Suprapubic skin (tissue), 4 donors: ENCODE measurements around the gene XCL1. TPM values are rescaled to one million over a fixed set of nuclear protein-coding genes. Genes with fewer than 3 reads are reported as not detected.

Experiments
- DNase-seq, 2 donors: peaks; one replicate each; pipeline ENCODE4 v3.0.0-alpha.2; 2019; ENCODE audit warnings: low spot score in 2 of 2
- H3K27ac ChIP-seq: fragments of 200-600 bp; sonication (generic); one replicate; pipeline ENCODE4 v1.5.1; 2019
- H3K27me3 ChIP-seq: fragments of 200-600 bp; sonication (generic); one replicate; pipeline ENCODE4 v1.5.1; 2019
- H3K36me3 ChIP-seq: fragments of 200-600 bp; sonication (generic); one replicate; pipeline ENCODE4 v1.5.1; 2019
- H3K4me1 ChIP-seq: fragments of 200-600 bp; sonication (generic); one replicate; pipeline ENCODE4 v1.5.1; 2019
- H3K4me3 ChIP-seq: fragments of 200-600 bp; sonication (generic); one replicate; pipeline ENCODE4 v1.5.1; 2019; ENCODE audit warnings: mild to moderate bottlenecking
- H3K9me3 ChIP-seq: fragments of 200-600 bp; sonication (generic); one replicate; pipeline ENCODE4 v1.5.1; 2019
- EP300 ChIP-seq: sonication (generic); formaldehyde crosslinking; IDR thresholded peaks from one replicate; pipeline ENCODE4 v1.6.1; 2017; ENCODE audit warnings: antibody characterized with exemption
- POLR2A ChIP-seq, 2 donors: fragments of 450-650 bp; IDR thresholded peaks; one replicate each; pipeline ENCODE4 v1.6.1; 2017; ENCODE audit warnings: antibody characterized with exemption in 2 of 2, mild to moderate bottlenecking in 2 of 2, moderate library complexity in 2 of 2
- POLR2AphosphoS5 ChIP-seq, 3 donors: sonication (generic); formaldehyde crosslinking; IDR thresholded peaks; one replicate each; pipeline ENCODE4 v1.6.1; 2017; ENCODE audit warnings: antibody characterized with exemption in 3 of 3
- WGBS: methylation state at CpG from one replicate; pipeline ENCODE4 v1.1.5; 2018; 5-methylcytosine and 5-hydroxymethylcytosine counted together
- total RNA-seq, 4 donors: library from RNA; depleted of rRNA; stranded (reverse); fragments of >200 nt; gene quantifications; one replicate each; pipeline ENCODE4 v1.1.0, GENCODE V29; 2016
- TF ChIP-seq, protein P1 (sequence below), 2 donors: fragments of 200-600 bp in 1 of 2; fragments of 450-650 bp in 1 of 2; sonication (generic) in 1 of 2; IDR thresholded peaks; one replicate each; pipeline ENCODE4 v1.5.1; 2016 to 2019; ENCODE audit warnings: antibody characterized with exemption in 2 of 2, mild to moderate bottlenecking in 1 of 2, moderate library complexity in 1 of 2

Gene XCL1
- total RNA-seq, 4 donors from 2014 or later: not detected

DNA sequence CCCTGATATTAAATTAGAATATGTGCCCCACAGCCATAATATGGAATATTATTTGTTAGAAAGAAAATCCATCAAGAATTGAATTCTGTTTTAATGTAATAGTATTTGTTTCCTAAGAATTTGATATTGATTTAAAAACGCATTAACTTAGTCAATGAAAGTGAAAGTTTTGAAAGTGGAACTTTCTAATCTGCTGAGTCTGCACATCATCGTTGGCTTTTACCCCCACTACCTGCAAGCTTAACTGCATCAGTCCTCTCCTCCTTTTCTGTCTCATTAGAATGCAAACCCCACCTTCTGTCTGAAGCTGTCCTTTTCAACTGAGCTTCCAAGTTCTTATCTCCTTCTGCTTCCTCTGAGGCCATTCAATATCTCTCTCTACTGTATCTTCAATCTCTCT lies 42.5 kb downstream of the XCL1 start:
- Histone ChIP-seq H3K9me3 (no peaks in the 10 kb centered on the region), H3K27ac (no peak overlapping the region), H3K4me3 (no peak overlapping the region), H3K36me3 (no peaks in the 10 kb centered on the region), H3K4me1 (peaks cover under 1% of the 10 kb centered on the region), H3K27me3 (no peaks in the 10 kb centered on the region)
- DNase-seq: no peak
- WGBS: 68% methylated on average over 2 of the region's 2 CpGs
- TF ChIP-seq POLR2A (IDR thresholded peaks at IDR 0.05) (no peak), EP300 (no peak), POLR2AphosphoS5 (IDR thresholded peaks at IDR 0.05) (no peak)
- TF ChIP-seq, protein P1, sequence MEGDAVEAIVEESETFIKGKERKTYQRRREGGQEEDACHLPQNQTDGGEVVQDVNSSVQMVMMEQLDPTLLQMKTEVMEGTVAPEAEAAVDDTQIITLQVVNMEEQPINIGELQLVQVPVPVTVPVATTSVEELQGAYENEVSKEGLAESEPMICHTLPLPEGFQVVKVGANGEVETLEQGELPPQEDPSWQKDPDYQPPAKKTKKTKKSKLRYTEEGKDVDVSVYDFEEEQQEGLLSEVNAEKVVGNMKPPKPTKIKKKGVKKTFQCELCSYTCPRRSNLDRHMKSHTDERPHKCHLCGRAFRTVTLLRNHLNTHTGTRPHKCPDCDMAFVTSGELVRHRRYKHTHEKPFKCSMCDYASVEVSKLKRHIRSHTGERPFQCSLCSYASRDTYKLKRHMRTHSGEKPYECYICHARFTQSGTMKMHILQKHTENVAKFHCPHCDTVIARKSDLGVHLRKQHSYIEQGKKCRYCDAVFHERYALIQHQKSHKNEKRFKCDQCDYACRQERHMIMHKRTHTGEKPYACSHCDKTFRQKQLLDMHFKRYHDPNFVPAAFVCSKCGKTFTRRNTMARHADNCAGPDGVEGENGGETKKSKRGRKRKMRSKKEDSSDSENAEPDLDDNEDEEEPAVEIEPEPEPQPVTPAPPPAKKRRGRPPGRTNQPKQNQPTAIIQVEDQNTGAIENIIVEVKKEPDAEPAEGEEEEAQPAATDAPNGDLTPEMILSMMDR (IDR thresholded peaks at IDR 0.05): no peak

DNA sequence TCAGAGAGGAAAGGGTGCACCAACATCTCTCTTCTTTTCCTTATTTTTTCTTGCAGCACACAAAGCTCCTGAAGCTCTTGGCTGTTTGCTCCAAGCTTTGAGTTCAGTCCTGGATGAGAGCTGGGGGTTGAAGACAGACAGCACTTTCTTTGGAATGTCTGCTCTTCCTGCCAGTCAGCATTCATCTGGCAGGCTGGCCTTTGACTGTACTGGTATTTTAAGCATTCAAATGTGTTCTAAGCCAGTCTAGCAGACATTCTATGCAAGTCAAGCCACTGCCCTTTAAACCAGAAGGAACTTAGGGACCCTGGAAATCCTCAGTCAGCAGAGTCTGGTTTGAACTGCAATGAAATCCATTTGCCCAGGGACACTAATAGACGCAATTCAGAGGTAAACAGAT lies 45.0 kb downstream of the XCL1 start:
- Histone ChIP-seq H3K27me3 (no peaks in the 10 kb centered on the region), H3K36me3 (no peaks in the 10 kb centered on the region), H3K27ac (no peak overlapping the region), H3K4me1 (no peaks in the 10 kb centered on the region), H3K4me3 (no peak overlapping the region), H3K9me3 (no peaks in the 10 kb centered on the region)
- TF ChIP-seq POLR2AphosphoS5 (IDR thresholded peaks at IDR 0.05) (no peak), POLR2A (IDR thresholded peaks at IDR 0.05) (no peak), EP300 (no peak)
- TF ChIP-seq, protein P1 (IDR thresholded peaks at IDR 0.05): no peak
- 57% methylated on average over 1 of the region's 1 CpG for WGBS
- DNase-seq: no peak

DNA sequence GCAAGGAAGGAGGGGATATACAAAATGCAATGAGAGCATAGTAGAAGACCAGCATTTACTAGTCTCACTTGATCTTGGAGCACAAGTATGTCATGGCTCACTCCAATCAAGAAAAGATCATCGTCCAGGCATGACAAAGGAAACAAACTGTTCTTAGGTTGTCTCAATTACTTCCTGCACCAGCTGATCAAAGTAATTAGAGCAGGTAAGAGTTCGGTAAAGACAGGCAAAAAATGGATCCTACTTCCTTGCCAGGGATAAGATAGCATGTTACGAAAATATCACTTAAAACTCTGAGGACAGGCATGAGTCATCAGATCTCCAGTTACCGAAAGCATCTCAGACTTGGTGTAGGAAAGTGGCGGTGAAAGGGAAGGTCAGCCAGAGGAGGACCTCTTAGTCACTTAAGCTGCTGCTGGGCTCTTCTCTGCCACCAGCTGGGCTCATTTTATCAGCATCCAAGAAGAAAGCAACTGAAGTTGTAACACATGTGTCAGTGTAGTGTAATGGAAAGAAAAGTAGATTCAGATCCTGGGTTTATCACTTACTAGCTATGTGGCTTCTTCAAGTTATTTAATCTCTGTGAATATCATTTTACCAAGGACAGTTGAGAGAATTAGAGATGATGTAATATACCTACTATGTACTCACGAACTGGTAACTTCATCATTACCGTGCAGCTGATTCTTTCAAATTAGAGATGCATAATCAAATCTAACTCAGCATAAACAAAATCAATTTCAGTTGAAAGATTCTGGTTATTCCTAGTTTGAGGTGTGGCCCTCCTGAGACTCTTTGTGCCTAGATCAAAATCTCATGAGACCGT lies 46.8 kb downstream of the XCL1 start:
- H3K36me3 ChIP-seq: no peaks in the 10 kb centered on the region
- H3K4me1 ChIP-seq: no peaks in the 10 kb centered on the region
- no peak for TF ChIP-seq EP300
- TF ChIP-seq POLR2A (IDR thresholded peaks at IDR 0.05): no peak
- TF ChIP-seq POLR2AphosphoS5 (IDR thresholded peaks at IDR 0.05): no peak
- TF ChIP-seq, protein P1 (IDR thresholded peaks at IDR 0.05): no peak
- H3K27me3 ChIP-seq: no peaks in the 10 kb centered on the region
- DNase-seq: no peak
- 63% methylated on average over 8 of the region's 8 CpGs for WGBS
- no peak overlapping the region for H3K27ac ChIP-seq
- H3K4me3 ChIP-seq: no peak overlapping the region
- H3K9me3 ChIP-seq: no peaks in the 10 kb centered on the region

DNA sequence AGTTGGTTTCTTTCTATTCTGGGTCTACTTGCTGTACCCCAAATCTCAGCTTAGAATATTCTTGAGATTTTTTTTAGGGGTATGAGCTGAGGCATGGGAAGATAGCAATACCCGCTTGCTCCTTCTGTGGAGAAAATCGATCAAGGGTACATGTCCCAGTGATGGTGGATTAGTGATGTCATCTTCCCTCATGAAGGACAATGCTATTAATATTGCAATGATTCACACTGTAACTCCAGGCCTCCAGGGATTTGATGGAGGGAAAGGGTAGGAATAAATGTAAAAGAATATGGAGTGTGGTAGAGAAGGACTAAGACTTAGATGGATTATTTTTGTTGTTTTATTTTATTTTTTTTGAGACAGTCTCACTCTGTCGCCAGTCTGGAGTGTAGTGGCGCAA lies 47.4 kb downstream of the XCL1 start:
- Histone ChIP-seq H3K4me3 (no peak overlapping the region), H3K4me1 (no peaks in the 10 kb centered on the region), H3K9me3 (no peaks in the 10 kb centered on the region), H3K27ac (no peak overlapping the region), H3K27me3 (no peaks in the 10 kb centered on the region), H3K36me3 (no peaks in the 10 kb centered on the region)
- DNase-seq: no peak
- TF ChIP-seq EP300: no peak
- TF ChIP-seq, protein P1 (IDR thresholded peaks at IDR 0.05): no peak
- TF ChIP-seq POLR2A (IDR thresholded peaks at IDR 0.05): no peak
- TF ChIP-seq POLR2AphosphoS5 (IDR thresholded peaks at IDR 0.05): no peak
- WGBS: 95% methylated on average over 4 of the region's 4 CpGs

DNA sequence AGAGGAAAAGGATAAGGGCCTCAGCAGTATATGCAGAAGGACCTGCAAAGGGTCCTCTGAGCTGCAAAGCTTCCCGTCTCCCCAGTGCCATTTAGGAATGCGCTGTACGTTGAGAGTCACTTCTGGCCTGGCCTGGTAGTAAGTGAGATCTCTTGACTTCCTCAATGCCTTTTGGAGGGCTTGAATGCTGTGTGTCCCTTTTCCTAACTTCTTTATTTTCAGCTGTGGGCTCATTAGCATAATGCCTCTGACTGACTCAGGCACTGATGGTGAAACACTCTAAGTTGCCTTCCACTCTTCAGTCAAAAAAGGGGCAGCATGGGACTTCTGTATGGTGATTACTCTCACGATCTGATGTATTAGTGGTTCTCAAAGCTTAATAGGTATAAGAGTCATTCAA lies 49.9 kb downstream of the XCL1 start:
- no peak overlapping the region for H3K27ac ChIP-seq
- H3K27me3 ChIP-seq: peaks cover 3% of the 10 kb centered on the region
- no peaks in the 10 kb centered on the region for H3K36me3 ChIP-seq
- H3K9me3 ChIP-seq: no peaks in the 10 kb centered on the region
- 89% methylated on average over 4 of the region's 4 CpGs for WGBS
- no peaks in the 10 kb centered on the region for H3K4me1 ChIP-seq
- TF ChIP-seq POLR2A (IDR thresholded peaks at IDR 0.05) (no peak), EP300 (no peak), POLR2AphosphoS5 (IDR thresholded peaks at IDR 0.05) (no peak)
- TF ChIP-seq, protein P1 (IDR thresholded peaks at IDR 0.05): no peak
- DNase-seq: no peak
- no peak overlapping the region for H3K4me3 ChIP-seq
